AG09319 (cell line): ENCODE results near the gene THADA.

Source experiments
- DNase-seq: peaks from one replicate; pipeline ENCODE4 v3.0.0-alpha.2; 2010; ENCODE audit warnings: low read depth; ENCODE audit errors: extremely low read depth
- CTCF ChIP-seq: IDR thresholded peaks from 2 replicates; pipeline ENCODE4 v1.5.1; 2011; ENCODE audit warnings: low read depth, mild to moderate bottlenecking, inconsistent platforms, low read length, moderate library complexity

Gene THADA

GRCh38 chr2:43327119-43327518, 268.7 kb downstream of the THADA start:
- no peak for TF ChIP-seq CTCF
- no peak for DNase-seq

- no peak for DNase-seq
Observed at GRCh38 chr2:43326101-43326825, 269.6 kb downstream of the THADA start.

GRCh38 chr2:43325107-43325811, 270.6 kb downstream of the THADA start:
- DNase-seq: no peak
- no peak for TF ChIP-seq CTCF

More at GRCh38 chr2:43326101-43326825, 269.6 kb downstream of the THADA start:
- no peak for TF ChIP-seq CTCF

- no peak for TF ChIP-seq CTCF
- DNase-seq: no peak
Observed at GRCh38 chr2:43324259-43325106, 271.4 kb downstream of the THADA start.

GRCh38 chr2:43323857-43324256, 272.0 kb downstream of the THADA start:
- no peak for TF ChIP-seq CTCF
- no peak for DNase-seq

- no peak for DNase-seq
- no peak for TF ChIP-seq CTCF
Observed at GRCh38 chr2:43321446-43321845, 274.4 kb downstream of the THADA start.
